Activated CD8-positive, alpha-beta T cell treated with anti-CD3 and anti-CD28 coated beads for 36 hours (primary cell): ENCODE results near the gene IP6K1. TPM values are rescaled to one million over a fixed set of nuclear protein-coding genes. Genes with fewer than 3 reads are reported as not detected.

ENCODE experiments used
- ATAC-seq: fragments of 200-7000 bp; cut with Tn5 transposase; one replicate; pipeline ENCODE4 v1.10.0; 2021; ENCODE audit warnings: mild to moderate bottlenecking, moderate library complexity
- CTCF ChIA-PET: fragments of 350-600 bp; sonication (Branson Sonifier 250); formaldehyde crosslinking; loops from one replicate; lab custom pipeline; 2021; ENCODE audit warnings: antibody characterized with exemption; lab: Charles Lee
- POLR2A ChIA-PET: fragments of 350-600 bp; sonication (Branson Sonifier 250); formaldehyde crosslinking; loops from one replicate; lab custom pipeline; 2021; ENCODE audit warnings: antibody characterized with exemption; lab: Charles Lee
- DNase-seq: peaks from one replicate; pipeline ENCODE4 v3.0.0-alpha.2; 2020
- H3K27ac Mint-ChIP-seq: one replicate; pipeline ENCODE4 v1.8.0; 2021; ENCODE audit warnings: mild to moderate bottlenecking, mixed read lengths
- H3K27me3 Mint-ChIP-seq: one replicate; pipeline ENCODE4 v1.8.0; 2021; ENCODE audit warnings: mixed read lengths
- H3K36me3 Mint-ChIP-seq: one replicate; pipeline ENCODE4 v1.8.0; 2021; ENCODE audit warnings: low read depth, mixed read lengths
- H3K4me1 Mint-ChIP-seq: one replicate; pipeline ENCODE4 v1.8.0; 2021; ENCODE audit warnings: low read depth, mixed read lengths
- H3K4me3 Mint-ChIP-seq: one replicate; pipeline ENCODE4 v1.8.0; 2021; ENCODE audit warnings: mild to moderate bottlenecking, moderate library complexity, mixed read lengths
- H3K9me3 Mint-ChIP-seq: one replicate; pipeline ENCODE4 v1.8.0; 2021; ENCODE audit warnings: mixed read lengths
- CTCF ChIP-seq: fragments of 200-600 bp; IDR thresholded peaks from one replicate; pipeline ENCODE4 v1.8.0; 2022; ENCODE audit warnings: antibody characterized with exemption, mild to moderate bottlenecking
- intact Hi-C: fragments of 100-400 bp; cut with micrococcal nuclease; formaldehyde crosslinking; loops from one replicate; pipeline ENCODE4 v1.10.0; 2022
- total RNA-seq, 2 experiments: library from RNA; stranded (reverse); gene quantifications; one replicate each; pipeline ENCODE4 v1.2.3, GENCODE V29; 2021

The IP6K1 gene
- total RNA-seq, 2 experiments from 2014 or later, result 23.5 to 24.2 TPM

DNA sequence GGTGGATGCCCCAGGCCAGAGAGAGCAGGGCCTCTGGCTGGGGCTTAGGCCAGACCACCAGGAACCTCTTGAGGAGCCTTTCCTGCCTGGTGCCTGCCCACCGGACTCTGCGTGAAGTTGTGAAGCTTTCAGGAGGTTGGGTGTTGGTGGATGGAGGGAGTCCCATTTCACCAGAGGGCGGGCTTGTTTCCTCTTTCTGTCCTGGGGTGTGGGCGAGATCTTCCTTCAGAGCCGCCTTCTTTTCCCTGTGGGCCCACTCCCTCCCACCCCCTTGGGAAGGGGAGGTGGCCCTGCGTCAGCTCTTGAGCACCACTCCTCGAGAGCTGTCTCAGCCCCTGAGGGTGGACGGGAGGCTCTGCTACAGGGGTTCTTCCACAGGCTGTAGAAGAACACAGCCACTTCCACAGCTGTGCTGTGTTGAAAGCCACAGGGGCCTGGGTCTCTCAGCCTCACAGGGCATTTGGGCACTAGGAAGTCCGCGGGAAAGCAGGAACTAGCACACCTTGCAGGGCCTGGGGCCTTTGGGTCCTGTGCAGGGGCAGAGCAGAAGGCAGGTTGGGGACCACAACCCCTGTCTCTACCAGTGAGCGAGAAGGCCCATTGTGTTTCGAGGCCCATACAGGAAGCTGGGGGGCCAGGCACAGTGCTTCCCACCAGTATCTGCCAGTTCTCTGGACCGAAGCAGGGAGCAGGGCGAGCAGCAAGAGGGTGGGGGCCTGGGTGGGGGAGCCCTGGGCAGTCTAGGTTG is 69.0 kb downstream of the IP6K1 start:
- peaks cover 8% of the 10 kb centered on the region for H3K36me3 Mint-ChIP-seq
- no peak for ATAC-seq
- H3K4me1 Mint-ChIP-seq, result peaks cover 21% of the 10 kb centered on the region
- DNase-seq, result no peak
- no peak for TF ChIP-seq CTCF
- H3K27ac Mint-ChIP-seq, result no peak overlapping the region
- CTCF ChIA-PET, result interaction anchor here (2.6 kb wide), 1 partner anchor 15 kb away, joined by 17 read pairs; no protein-coding TSS in a partner anchor
- POLR2A ChIA-PET, result interaction anchor here (0.8 to 7.6 kb wide), 5 partner anchors 9 to 97 kb away, joined by 3 to 40 read pairs (median 4); partner anchors contain the start of gene INKA1
- no peak overlapping the region for H3K4me3 Mint-ChIP-seq
- H3K9me3 Mint-ChIP-seq, result no peaks in the 10 kb centered on the region
- intact Hi-C loops, result no loop called here
- H3K27me3 Mint-ChIP-seq, result no peaks in the 10 kb centered on the region

DNA sequence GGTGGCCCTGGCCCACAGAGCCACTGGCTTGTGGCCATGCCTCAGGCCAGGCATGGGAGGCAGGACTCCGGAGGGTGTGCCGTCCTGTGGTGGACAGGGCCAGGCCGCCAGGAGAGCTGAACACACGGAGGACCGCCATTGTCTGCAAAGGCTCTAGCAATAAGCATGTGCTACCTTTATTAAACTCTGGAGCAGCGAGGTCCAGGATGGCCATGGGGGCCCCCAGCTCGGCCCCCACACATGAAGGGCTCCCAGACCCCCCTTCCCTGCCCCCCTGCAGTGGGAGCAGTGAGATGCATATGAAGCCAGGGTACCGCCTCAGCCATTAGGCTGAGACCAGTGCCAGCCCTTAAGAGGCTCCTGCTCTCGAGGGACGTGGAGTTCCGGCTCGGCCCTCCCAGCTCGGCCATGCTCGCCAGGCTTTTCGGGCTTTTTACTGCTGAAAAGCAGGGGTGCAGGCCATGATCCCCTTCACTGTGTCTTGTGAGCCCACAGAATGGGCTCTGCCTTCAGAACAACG is 69.6 kb downstream of the IP6K1 start:
- no peaks in the 10 kb centered on the region for H3K27me3 Mint-ChIP-seq
- no peaks in the 10 kb centered on the region for H3K9me3 Mint-ChIP-seq
- no peak for TF ChIP-seq CTCF
- POLR2A ChIA-PET, result interaction anchor here (1.2 to 2.2 kb wide), 2 partner anchors 19 to 86 kb away, joined by 4 to 5 read pairs; partner anchors contain the start of gene INKA1
- intact Hi-C loops, result no loop called here
- CTCF ChIA-PET, result no interaction called here
- DNase-seq (no peak), ATAC-seq (no peak)
- H3K4me3 Mint-ChIP-seq, result no peak overlapping the region
- H3K36me3 Mint-ChIP-seq, result peaks cover 4% of the 10 kb centered on the region
- no peak overlapping the region for H3K27ac Mint-ChIP-seq
- peaks cover 21% of the 10 kb centered on the region for H3K4me1 Mint-ChIP-seq

DNA sequence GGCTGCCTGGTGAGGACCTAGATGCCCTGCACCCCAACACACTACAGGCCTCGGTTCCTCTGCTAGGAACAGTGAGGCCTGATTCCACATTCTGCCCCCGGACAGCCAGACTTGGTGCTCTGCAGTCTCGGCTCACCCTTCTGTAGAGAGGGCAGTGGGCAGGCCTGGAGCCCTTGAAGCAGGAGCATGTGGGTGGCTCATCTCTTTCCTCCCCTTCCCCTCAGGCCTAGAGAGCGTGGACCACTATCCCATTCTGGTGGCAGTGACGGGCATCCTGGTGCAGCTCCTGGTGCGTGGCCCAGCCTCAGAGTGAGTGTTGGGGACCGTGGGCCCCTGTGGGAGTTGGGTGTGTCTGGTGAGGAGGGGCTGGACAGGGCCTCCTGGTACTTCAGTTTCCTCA is 70.2 kb downstream of the IP6K1 start:
- no peaks in the 10 kb centered on the region for H3K27me3 Mint-ChIP-seq
- no peak overlapping the region for H3K27ac Mint-ChIP-seq
- ATAC-seq, result no peak
- ChIA-PET CTCF (no interaction called here), POLR2A (interaction anchor here (1.2 to 2.2 kb wide), 2 partner anchors 18 to 87 kb away, joined by 4 to 5 read pairs; partner anchors contain the start of gene INKA1)
- no peak for TF ChIP-seq CTCF
- intact Hi-C loops, result no loop called here
- DNase-seq, result no peak
- no peak overlapping the region for H3K4me3 Mint-ChIP-seq
- H3K4me1 Mint-ChIP-seq, result peaks cover 23% of the 10 kb centered on the region
- H3K36me3 Mint-ChIP-seq, result peaks cover 2% of the 10 kb centered on the region
- no peaks in the 10 kb centered on the region for H3K9me3 Mint-ChIP-seq

GRCh38 chr3:49715611-49716121 is 70.7 kb downstream of the IP6K1 start:
- ATAC-seq (no peak), DNase-seq (no peak)
- no peaks in the 10 kb centered on the region for H3K9me3 Mint-ChIP-seq
- intact Hi-C loops, result no loop called here
- H3K27ac Mint-ChIP-seq, result no peak overlapping the region
- H3K27me3 Mint-ChIP-seq, result no peaks in the 10 kb centered on the region
- H3K36me3 Mint-ChIP-seq, result no peaks in the 10 kb centered on the region
- ChIA-PET CTCF (no interaction called here), POLR2A (interaction anchor here (2.2 kb wide), 1 partner anchor 88 kb away, joined by 5 read pairs; the partner anchor contains the start of gene INKA1)
- no peak for TF ChIP-seq CTCF
- H3K4me3 Mint-ChIP-seq, result no peak overlapping the region
- peaks cover 19% of the 10 kb centered on the region for H3K4me1 Mint-ChIP-seq
